ENCODE measurements around the gene EMC9. TPM values are rescaled to one million over a fixed set of nuclear protein-coding genes. Genes with fewer than 3 reads are reported as not detected.

EMC9 gene
- total and polyA plus RNA-seq, 10 of the 15 experiments (the other 5 are each of a cell fraction or from before 2014, with no cell fraction given): 15.3 to 60.5 (median 30.3) TPM

DNA sequence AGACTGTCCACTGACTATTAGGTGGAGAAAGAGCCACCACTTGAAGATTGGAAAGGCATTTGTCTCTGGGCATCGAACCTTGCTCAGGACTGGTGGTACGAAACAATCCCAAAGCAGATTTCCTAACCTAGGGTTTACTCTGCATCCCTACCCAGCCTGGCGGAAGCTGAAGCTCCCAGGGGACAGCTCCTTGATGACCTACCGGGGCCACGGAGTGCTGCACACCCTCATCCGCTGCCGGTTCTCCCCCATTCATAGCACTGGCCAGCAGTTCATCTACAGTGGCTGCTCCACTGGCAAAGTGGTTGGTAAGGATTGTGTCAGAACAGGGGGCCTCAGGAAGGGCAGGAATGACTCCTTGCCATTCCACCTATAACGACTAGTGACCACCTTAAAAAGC, 20.2 kb downstream of the EMC9 start:
- Histone ChIP-seq H3K9ac (ENCODE audit: control insufficient read depth, insufficient read depth, low read length) (no peak overlapping the region), H3K9me3 (replicated peaks; ENCODE audit: control insufficient read depth, insufficient read depth, low read length) (no peaks in the 10 kb centered on the region), H2AFZ (ENCODE audit: control insufficient read depth, low read depth, low read length) (no peak overlapping the region), H3K4me2 (ENCODE audit: control insufficient read depth, insufficient read depth) (no peak overlapping the region), H3K36me3 (ENCODE audit: control insufficient read depth in 2 of 2, insufficient read depth in 2 of 2, low read length in 1 of 2) (peaks cover 16 to 27% of the 10 kb centered on the region in 2 experiments), H3K79me2 (ENCODE audit: control insufficient read depth, insufficient read depth, low read length) (peaks cover 5% of the 10 kb centered on the region), H3K27ac (ENCODE audit: control insufficient read depth, insufficient read depth) (no peak overlapping the region), H3K4me1 (ENCODE audit: control insufficient read depth, insufficient read depth, low read length) (peaks cover 18% of the 10 kb centered on the region), H4K20me1 (ENCODE audit: control insufficient read depth, insufficient read depth) (no peaks in the 10 kb centered on the region), H3K4me3 (no peak overlapping the region), H3K27me3 (replicated peaks in 1 of 2; ENCODE audit: control insufficient read depth in 2 of 2, insufficient read depth in 2 of 2, low read length in 1 of 2) (no peaks in the 10 kb centered on the region)
- ChIA-PET RAD21 (ENCODE audit: unreplicated experiment) (no interaction called here), POLR2A (interaction anchor here (1.5 to 17.1 kb wide), 2 partner anchors 15 kb away, joined by 3 to 276 read pairs; partner anchors contain the start of genes EMC9, FITM1 and PSME1), SMC1A (ENCODE audit: uncharacterized antibody, unreplicated experiment) (no interaction called here), CTCF (interaction anchor here (1.2 kb wide), 1 partner anchor 186 kb away, joined by 3 read pairs; the partner anchor contains the start of gene CIDEB)
- ATAC-seq (no peak), DNase-seq (ENCODE audit: low read depth, low spot score) (no peak), FAIRE-seq (no peak)
- TF ChIP-seq, protein P1, sequence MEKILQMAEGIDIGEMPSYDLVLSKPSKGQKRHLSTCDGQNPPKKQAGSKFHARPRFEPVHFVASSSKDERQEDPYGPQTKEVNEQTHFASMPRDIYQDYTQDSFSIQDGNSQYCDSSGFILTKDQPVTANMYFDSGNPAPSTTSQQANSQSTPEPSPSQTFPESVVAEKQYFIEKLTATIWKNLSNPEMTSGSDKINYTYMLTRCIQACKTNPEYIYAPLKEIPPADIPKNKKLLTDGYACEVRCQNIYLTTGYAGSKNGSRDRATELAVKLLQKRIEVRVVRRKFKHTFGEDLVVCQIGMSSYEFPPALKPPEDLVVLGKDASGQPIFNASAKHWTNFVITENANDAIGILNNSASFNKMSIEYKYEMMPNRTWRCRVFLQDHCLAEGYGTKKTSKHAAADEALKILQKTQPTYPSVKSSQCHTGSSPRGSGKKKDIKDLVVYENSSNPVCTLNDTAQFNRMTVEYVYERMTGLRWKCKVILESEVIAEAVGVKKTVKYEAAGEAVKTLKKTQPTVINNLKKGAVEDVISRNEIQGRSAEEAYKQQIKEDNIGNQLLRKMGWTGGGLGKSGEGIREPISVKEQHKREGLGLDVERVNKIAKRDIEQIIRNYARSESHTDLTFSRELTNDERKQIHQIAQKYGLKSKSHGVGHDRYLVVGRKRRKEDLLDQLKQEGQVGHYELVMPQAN (conservative IDR thresholded peaks at IDR 0.05): no peak
- TF ChIP-seq RBBP5 (conservative IDR thresholded peaks at IDR 0.05) (no peak), GABPA (IDR thresholded peaks at IDR 0.05; ENCODE audit: low read depth) (no peak), TAF1 (IDR thresholded peaks at IDR 0.05; ENCODE audit: borderline replicate concordance, low read depth, low read length) (no peak), STAT3 (IDR thresholded peaks at IDR 0.05; ENCODE audit: low read depth, low read length) (no peak)
- TF ChIP-seq, protein P2, sequence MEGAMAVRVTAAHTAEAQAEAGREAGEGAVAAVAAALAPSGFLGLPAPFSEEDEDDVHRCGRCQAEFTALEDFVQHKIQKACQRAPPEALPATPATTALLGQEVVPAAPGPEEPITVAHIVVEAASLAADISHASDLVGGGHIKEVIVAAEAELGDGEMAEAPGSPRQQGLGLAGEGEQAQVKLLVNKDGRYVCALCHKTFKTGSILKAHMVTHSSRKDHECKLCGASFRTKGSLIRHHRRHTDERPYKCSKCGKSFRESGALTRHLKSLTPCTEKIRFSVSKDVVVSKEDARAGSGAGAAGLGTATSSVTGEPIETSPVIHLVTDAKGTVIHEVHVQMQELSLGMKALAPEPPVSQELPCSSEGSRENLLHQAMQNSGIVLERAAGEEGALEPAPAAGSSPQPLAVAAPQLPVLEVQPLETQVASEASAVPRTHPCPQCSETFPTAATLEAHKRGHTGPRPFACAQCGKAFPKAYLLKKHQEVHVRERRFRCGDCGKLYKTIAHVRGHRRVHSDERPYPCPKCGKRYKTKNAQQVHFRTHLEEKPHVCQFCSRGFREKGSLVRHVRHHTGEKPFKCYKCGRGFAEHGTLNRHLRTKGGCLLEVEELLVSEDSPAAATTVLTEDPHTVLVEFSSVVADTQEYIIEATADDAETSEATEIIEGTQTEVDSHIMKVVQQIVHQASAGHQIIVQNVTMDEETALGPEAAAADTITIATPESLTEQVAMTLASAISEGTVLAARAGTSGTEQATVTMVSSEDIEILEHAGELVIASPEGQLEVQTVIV (IDR thresholded peaks at IDR 0.05; ENCODE audit: borderline replicate concordance, partially characterized antibody): no peak
- intact Hi-C loops (cut with micrococcal nuclease; ENCODE audit: unreplicated experiment): no loop called here
- in situ Hi-C loops (cut with MboI): loop anchor here (25.0 kb wide), 1 partner anchor 809 kb away; the partner anchor contains the start of genes BCL2L2, PABPN1 and PPP1R3E
- 97% methylated on average over 8 of the region's 8 CpGs for WGBS (ENCODE audit: insufficient coverage, insufficient replicate concordance, low lambda C conversion rate, missing lambda C conversion rate)
- BruUV-seq (replicated peaks): no TSS peak
